DOHH2 (cell line): ENCODE measurements around the gene RSL1D1.

Experiments used
- EZH2phosphoT487 ChIP-seq: fragments of 200-600 bp; sonication (generic); IDR thresholded peaks from 2 replicates; pipeline ENCODE4 v1.6.1; 2017; ENCODE audit warnings: borderline replicate concordance, mild to moderate bottlenecking, antibody characterized with exemption, low read length, moderate library complexity, mixed read lengths
- TF ChIP-seq, protein P1 (sequence below): fragments of 200-600 bp; sonication (generic); IDR thresholded peaks from one replicate; pipeline ENCODE4 v1.5.1; 2014; ENCODE audit warnings: antibody characterized with exemption, mild to moderate bottlenecking, low read depth, low read length; ENCODE audit not compliant: poor library complexity, severe bottlenecking

DNA sequence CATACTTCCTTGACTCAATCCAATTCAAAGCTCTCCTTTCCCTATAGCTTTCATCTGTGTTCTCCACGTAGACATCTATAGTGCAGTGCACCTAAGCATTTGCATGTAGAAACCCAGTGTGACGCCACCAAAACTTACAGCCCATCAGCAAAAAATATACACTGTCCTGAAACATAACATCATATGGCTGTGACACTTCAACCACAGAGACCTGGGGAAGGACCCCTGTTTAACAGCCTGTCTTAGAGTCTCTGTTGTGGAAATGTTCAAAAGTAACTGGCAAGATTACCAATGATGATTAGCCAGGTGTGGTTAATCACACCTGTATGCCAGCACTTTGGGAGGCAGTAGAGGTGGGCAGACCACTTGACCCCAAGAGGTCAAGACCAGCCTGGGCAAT, 42.2 kb upstream of the RSL1D1 start:
- no peak for TF ChIP-seq EZH2phosphoT487
- TF ChIP-seq, protein P1, sequence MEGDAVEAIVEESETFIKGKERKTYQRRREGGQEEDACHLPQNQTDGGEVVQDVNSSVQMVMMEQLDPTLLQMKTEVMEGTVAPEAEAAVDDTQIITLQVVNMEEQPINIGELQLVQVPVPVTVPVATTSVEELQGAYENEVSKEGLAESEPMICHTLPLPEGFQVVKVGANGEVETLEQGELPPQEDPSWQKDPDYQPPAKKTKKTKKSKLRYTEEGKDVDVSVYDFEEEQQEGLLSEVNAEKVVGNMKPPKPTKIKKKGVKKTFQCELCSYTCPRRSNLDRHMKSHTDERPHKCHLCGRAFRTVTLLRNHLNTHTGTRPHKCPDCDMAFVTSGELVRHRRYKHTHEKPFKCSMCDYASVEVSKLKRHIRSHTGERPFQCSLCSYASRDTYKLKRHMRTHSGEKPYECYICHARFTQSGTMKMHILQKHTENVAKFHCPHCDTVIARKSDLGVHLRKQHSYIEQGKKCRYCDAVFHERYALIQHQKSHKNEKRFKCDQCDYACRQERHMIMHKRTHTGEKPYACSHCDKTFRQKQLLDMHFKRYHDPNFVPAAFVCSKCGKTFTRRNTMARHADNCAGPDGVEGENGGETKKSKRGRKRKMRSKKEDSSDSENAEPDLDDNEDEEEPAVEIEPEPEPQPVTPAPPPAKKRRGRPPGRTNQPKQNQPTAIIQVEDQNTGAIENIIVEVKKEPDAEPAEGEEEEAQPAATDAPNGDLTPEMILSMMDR, result no peak
